ENCODE data around the gene UCK1.
"Not testable (repeated sequence)": the region's sequence is repeated elsewhere in the genome, so short reads cannot be mapped to it uniquely, and the experiment has no call there.

UCK1 gene

DNA sequence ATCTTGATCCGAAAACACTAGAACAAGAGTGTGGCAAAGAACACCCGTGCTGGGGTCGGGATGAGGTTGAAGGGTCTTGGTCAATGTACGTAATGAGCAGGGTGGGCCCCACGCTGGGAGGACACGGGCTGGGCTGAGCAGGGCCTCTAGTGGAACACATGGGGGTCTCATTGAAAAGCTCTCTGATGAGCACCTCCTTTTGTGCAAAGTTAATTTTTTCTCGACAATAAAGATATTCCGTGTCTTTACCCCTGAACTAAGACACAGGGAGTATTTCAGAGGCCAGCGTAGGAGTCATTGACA lies 8.0 kb downstream of the UCK1 start:
- no peak for FAIRE-seq

DNA sequence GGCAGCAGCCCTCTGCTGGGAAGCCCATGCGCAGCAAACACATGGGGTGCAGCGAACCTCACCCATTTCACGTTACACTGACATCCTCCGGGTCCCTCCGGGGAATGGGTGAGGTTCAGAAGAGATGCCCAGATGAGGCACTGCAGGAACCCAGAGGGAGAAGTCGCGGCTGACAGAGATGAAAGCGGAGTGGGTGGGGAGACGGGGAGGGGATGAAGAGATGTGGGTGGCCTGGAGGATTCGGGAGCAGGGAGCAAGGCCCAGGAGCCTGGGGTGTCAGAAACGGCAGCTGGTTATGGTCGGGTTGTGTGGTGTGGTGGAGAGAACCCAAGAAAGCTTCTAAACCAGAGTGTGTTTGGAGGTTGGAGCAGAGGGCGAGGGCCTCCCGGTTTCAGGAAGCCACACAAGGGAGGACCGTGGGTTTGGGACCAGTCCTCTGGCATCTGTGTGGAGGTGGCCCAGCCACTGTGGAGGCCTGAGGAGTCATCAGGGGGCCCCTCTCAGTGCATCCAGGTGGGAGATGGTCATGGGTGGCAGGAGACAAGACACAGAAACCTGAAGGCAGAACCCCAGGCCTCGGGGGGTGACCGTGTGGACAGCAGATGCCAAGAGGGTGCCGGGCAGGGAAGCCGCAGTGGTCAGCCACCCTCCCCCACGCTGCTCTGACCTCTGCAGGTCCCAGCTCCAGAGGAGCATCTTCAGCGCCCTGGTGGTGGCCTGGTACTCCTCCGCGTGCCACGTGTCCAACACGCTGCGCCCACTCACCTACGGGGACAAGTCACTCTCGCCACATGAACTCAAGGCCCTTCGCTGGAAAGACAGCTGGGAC lies 8.6 kb downstream of the UCK1 start:
- no peak for FAIRE-seq

DNA sequence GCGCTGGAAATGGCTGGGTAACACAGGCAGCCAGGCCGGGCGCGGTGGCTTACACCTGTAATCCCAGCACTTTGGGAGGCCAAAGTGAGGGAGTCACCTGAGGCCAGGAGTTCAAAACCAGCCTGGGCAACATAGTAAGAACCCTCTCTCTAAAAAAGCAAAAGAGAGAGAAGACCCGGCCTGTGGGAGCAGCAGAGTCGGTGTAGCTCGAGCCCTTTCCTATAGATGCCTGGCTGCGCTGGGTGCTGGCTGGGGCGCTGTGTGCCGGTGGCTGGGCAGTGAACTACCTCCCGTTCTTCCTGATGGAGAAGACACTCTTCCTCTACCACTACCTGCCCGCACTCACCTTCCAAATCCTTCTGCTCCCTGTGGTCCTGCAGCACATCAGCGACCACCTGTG lies 9.2 kb downstream of the UCK1 start:
- FAIRE-seq, result no peak

DNA sequence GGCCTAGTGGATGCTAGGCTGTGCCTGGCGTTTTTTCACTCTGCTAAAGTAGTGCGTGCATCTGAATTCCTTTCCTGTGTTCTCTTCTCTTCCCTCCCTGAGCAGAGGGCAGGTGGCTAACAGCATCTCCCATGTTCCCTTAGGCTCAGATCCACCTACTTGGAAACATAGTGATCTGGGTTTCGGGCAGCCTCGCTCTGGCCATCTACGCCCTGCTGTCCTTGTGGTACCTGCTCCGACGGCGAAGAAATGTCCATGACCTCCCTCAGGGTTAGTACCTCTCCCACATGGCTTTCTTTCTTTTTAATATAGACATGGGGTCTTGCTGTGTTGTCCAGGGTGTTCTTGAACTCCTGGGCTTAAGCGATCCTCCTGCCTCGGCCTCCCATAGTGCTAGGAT lies 9.9 kb downstream of the UCK1 start:
- FAIRE-seq, result no peak

DNA sequence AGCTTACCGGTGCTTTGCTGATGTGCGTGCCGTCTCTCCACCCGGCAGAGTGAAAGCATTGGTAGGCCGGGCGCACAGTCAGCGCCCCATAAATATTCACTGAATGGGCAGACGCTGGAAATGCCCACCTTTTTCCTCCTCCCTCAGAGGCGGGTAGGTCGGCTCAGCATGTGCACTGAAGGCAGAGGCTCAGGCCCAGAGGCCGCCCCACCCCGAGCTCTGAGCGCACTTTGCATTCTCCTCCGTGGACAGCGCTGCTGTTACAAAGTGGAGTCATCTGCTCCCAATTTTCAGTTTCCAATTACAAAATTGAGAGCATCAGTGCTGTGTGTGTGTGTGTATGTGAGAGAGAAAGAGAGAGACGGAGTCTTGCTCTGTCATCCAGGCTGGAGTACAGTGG lies 10.6 kb downstream of the UCK1 start:
- FAIRE-seq, result no peak

DNA sequence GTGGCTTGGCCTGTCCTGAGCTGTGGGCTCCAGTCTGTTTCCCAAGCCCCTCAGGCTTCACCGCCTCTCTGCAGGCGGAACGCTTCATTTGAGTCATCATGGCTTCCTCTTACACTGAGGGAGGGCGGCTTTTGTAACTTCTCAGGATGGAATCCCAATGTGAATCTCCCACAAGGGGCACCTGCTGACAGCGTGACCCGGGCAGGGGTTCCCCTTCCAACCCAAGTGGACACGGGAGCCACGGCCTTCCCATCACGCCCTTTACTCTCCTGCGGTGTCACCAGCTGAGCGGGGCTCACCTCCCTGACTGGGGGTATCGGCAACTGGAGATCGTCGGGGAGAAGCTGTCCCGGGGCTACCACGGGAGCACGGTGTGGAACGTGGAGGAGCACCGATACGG lies 12.5 kb downstream of the UCK1 start:
- no peak for FAIRE-seq

DNA sequence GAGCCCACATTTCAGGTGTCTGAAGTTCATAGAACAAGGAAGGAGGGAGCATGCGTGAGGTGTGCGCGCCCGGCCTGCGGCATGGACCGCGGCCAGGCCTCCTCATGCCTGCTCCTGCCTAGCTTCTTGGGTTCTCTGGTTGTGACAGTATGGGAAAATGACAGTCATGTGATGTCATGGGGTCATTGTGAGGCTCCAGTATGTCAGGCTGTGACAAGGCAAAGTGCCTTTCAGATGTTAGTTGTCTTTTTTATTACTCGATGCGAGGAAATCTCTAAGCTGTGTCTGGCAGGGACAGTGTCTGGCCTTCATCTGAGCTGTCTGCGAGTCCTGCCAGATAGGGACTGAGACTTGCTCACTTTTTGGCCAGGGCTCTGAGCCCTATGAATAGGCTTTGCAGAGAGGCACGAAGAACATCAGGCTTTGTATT lies 13.3 kb downstream of the UCK1 start:
- FAIRE-seq, result no peak

DNA sequence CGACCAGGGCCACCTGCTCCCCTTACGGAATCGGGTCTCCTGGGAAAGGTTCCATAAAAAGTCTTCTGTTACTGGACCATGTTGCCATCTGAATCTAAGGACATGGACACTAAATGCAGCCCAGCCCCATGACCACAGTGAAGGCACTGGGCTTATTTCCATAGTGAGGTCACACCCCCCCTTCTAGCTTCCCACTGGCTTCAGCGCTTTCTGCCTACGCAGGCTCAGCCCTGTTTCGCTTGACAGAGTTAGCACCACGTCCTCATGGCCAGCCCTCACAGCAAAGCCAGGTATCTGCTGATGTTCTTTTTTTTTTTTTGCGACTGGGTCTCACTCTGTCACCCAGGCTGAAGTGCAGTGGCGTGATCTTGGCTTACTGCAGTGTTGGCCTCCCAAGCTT lies 14.1 kb downstream of the UCK1 start:
- no peak for FAIRE-seq

DNA sequence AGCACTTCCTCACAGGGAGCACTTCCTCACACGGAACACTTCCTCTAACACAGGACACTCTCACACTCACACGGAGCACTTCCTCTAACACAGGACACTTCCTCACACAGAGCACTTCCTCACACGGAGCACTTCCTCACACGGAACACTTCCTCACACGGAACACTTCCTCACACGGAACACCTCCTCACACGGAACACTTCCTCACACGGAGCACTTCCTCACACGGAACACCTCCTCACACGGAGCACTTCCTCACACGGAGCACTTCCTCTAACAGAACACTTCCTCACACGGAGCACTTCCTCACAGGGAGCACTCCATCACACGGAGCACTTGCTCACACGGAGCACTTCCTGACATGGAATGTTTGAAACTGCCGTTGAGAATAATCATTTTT lies 15.0 kb downstream of the UCK1 start:
- no peak for FAIRE-seq

DNA sequence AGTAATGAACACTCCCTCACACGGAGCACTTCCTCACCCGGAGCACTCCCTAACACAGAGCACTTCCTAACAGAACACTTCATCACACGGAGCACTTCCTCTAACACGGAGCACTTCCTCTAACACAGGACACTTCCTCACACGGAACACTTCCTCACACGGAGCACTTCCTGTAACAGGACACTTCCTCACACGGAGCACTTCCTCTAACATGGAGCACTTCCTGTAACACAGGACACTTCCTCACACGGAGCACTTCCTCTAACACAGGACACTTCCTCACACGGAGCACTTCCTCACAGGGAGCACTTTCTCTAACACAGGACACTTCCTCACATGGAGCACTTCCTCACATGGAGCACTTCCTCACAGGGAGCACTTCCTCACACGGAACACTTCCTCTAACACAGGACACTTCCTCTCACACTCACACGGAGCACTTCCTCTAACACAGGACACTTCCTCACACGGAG lies 15.5 kb downstream of the UCK1 start:
- not testable (repeated sequence) for FAIRE-seq

DNA sequence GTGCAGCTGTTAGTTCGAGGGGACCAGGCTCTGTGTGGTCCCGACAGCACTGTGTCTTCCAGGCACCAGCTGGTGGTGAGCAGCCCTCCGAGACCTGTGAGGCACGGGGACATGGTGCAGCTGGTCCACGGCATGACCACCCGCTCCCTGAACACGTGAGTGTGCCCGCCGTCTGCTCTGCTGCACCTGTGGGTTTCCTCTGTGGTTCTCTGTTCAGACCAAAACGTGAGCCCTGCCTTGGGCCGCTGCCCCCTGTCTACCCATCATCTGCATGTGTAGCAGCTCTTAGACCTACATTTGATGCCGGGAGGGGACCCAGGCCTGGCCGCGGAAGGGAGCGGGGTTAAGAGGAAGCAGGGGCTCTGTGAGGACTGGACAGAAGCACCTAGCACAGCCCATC lies 17.9 kb downstream of the UCK1 start:
- FAIRE-seq, result no peak

DNA sequence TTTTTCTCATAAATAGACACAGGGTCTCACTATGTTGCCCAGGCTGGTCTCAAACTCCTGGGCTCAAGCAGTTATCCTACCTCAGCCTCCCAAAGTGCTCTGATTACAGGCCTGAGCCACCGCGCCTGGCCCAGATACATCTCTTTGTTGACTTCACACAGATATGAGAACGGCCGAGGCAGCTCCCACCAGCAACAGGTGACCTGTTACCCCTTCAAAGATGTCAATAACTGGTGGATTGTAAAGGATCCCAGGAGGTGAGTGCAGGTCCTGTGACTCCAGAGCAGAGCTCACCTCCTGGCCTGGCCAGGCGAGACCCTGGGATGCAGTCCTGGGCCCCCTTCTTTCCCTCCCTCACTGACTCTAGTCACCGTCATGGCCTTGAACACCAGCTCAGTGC lies 19.2 kb downstream of the UCK1 start:
- no peak for FAIRE-seq

DNA sequence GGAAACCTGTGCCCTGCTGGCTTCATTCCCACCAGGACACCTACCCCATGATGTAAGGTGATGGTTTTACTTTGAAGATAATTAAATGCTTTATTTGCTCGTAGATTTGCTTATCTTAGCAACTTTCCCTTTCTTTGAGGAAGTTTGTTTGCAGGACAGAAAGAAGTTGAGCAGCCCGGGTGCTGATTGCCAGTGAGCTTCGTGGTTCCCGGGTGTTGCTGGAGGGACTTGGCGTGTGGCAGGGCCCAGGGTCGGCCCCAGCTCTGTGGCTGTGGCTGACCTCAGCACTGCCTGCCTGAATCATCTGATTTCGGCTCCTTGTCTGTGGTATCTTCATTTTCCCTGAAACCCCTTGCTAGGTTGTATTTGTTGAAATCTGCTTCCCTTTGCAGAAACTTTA lies 19.6 kb downstream of the UCK1 start:
- FAIRE-seq, result no peak

DNA sequence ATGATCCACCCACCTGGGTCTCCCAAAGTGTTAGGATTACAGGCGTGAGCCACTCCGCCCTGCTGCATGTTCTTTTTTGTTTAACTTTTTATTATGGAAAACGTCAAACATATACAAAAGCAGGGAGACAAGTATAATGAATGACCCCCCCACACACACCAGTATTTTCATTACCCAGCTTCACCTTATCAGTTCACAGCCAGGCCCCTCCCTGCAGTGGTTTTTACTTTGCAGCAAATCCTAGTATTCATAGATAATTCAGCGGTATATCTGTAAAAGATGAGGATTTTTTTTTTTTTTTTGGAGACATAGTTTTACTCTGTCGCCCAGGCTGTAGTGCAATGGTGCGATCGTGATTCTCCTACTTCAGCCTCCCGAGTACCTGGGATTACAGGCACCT lies 26.1 kb downstream of the UCK1 start:
- FAIRE-seq, result no peak

DNA sequence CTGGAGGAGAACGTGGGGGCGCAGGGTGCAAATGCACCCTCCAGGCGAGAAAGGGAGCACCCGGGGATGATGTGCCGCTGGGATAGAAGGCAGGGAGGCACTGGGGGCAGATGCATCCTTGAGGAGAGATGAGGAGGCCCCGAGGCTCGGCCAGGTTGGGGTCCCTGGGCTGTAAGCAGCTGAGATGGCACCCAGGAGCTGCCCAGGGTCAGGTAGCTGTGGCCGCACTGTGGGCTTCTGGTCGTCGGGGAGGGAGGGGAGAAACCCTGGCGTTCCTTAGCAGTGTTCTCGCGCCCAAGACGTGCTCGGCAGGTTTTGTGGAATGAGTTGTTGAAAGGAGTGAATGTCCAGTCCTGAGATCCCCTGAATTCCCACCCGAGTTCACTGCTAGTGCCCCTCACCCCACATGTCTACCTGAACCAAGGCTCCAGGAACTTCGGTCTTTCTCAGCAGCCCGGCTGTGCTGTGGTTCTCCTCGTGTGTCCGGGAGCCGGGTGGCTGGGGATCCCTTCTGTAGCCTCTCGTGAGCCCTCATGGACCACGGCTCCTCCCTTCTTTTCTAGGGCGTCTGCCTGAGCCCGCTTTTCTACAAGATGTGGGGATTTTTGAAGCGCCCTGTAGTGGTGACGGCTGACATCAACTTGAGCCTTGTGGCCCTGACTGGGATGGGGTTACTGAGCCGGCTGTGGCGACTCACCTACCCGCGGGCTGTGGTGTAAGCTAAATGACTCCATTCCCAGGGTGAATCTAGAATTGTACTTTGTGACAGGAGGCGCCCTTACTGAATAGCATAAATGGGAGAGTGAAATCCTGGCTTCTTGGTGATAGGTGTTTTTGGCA lies 27.2 kb downstream of the UCK1 start:
- no peak for FAIRE-seq

DNA sequence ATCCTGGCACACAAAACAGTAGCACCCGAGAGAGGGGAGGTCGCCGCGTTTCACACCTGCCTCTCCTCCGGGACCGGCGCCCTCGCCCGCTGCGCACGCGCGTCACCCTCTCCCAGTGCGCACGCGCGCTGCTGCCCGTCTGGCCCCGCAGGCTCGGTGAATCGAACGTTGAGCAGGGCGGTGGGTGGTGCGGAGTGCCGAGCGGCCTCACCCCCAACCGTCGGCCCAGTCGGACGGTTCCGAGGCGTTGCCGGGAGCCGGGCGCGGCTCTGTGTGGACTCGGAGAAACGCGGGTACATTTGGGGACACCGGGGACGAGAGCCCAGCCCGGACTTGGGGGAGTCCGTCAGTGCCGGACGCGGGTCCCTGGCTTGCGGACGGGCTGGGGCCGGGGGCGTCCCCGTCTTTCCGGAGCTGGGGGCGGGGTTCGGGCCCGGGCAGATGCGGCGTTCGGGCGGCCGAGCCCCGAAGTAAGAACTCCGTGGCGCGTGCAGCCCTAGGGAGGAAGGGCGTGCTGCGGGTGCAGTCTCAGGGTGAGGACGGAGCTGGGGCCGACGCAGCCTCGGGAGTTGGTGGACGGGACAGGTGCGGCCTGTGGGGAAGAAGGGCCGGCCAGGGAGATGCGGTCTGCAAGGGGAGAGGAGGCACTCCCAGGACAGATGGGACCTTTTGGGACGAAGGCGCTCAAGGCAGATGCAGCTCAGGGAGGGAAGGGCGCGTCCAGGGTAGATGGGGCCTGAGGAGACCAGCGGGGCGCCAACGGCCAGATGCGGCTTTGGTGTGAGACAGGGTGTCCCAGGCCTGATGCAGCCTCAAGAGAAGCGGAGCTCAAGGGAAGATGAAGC lies 28.1 kb downstream of the UCK1 start, which contains the start of gene POMT1:
POMT1 (plus strand) TSS at position 138 of the 845 bp plus-strand sequence. CDS start 1,301 bp downstream, outside the sequence.
- no peak for FAIRE-seq

DNA sequence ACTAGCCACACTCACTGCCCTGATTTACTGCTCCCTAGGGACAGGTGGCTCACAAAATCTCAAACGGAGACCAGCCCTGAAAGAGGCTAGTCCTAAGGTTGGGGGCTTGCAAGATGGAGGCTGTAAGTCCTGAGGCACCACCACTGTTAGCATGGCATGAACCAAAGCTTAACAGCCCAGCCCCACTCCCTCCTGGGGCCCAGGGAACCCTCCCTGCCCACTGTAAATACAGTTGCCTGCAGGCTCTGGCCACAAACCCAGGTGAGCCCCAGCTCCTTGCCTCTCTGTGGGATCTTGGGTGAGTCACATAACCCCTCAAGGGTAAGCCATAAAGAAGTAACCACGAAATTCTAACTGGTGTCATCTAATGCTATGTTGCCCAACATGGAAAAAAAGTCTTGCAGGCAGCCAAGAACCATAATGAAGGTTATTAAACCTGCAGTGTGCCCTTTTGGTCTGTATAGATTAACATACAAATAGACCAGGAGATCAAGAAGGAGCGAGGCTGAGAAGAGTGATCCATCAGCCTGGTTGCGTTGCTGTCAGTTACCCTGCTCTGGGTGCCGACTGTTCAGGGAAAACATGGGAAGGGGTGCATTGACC lies 30.0 kb downstream of the UCK1 start:
- no peak for FAIRE-seq

DNA sequence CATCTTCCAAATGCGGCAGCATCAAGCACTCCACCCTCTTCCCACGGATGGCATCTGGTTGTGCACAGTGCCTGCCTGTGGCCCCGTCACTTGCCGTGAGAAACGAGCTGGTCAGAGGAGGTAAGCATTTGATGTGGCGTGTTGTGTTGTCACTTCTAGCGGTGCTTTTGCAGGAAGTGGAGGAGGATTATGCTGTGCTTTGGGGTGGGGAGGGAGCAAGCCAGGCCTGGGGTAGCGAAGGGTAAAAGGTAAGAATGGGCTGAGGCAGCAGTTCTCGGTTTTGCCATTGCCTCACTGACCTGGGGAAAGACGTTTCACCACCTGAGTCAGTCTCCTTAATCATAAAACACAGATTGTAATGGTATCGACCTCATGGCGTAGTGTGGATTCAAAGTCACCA lies 30.7 kb downstream of the UCK1 start:
- FAIRE-seq, result no peak

DNA sequence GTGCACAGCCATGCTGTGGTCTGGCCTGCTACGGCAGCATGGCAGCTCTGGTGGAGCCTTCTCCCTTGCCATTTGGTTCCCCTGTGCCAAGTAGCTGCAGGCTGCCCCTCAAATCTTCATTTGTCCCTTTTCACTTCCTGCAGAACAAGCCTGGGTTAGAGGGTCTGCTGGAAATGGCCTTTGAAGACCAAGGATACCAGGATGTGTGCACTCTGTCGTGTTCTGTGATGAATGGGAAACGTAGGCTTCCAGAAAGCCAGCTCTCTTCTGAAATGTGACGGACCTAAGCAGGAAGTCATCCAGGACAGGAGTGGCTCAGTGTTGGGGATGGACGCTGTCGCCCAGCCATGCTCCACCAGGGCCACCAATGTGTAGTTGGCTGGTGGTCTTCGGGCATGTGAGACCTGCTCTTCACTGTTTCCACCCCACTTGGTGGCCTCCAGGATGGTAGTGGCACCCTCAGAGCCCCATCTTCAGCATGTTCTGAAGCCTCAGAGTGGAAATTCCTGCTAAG lies 31.8 kb downstream of the UCK1 start:
- FAIRE-seq, result no peak

DNA sequence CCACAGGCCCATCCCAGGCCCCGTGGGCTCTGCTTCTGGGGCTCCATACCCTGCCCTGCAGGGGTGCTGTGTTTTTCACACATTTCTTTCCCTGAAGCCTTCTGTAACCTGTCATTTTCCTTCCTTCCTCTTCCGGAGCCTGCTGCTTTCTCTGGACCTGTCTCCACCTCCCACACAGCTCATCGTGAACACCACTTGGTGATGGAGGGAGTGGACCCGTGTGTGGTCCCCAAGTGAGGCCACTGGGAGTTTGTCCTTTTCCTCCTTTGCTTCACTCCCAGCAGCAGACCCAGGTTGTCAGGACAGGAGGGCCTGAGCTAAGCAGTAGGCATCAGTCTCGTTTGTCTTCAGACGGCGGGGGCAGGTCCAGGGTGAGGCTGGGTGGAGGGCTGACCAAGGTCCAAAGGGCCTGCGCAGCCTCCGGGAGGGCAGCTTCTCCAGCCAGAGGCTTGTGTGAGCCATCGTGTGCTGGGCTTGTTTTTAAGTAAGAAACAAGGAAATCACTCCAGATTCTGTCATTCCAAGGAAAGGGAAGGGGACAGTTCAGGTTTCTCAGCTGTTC lies 34.1 kb downstream of the UCK1 start:
- no peak for FAIRE-seq

DNA sequence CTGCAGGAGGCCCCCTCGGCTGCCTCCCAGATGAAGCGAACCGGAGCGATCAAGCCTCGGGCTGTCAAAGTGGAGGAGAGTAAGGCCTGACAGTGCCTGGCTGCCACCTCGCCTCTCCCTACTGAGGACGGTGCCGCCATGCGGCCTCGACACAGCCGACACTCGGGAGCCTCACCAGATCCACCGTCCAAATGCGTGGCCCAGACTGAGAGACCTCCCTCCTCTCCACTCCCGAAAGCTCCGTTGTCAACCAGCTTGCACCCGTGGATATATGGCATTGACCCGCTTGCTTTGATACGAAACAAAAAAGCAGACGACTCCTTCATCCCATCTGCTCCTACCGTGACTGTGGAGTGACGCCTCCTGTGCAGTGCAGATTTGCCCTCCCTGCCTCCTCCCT lies 35.3 kb downstream of the UCK1 start:
- no peak for FAIRE-seq

DNA sequence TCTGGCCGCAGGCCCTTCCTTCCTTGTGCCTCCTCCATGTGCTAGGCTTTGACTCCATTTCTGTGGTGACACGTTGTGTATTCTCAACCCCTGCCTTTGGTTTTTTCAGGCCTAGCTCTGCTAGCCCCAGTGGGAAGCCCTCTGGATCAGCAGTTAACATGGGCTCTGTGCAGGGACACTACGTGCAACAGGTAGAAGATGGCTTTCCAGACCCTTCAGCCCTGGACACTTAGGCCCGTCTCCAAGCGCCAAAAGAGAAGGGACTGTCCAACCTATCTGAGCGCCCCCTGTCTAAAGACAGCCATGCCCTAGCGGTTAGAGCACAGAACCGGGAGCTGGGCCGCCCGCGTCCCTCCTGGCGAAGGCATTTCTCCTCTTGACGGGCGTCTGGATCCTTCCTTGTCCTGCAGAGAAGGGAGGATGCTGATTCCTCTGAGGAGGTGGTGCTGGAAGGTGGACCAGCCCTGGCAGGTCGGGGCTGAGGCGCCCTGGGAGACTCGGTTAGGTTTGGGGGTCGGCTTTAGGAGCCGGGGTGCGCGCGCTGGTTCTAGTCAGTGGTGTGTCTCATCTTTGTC lies 36.7 kb downstream of the UCK1 start:
- no peak for FAIRE-seq

Measured in A204.1 (cell line).